Ascending aorta (tissue), 2 donors: Measurements from ENCODE around the gene FGF19. TPM values are rescaled to one million over a fixed set of nuclear protein-coding genes. Genes with fewer than 3 reads are reported as not detected.

Source experiments
- DNase-seq, 2 donors: peaks; one replicate each; pipeline ENCODE4 v3.0.0-alpha.2; 2019; ENCODE audit warnings: low spot score in 2 of 2
- H3K27ac ChIP-seq, 2 donors: fragments of 200-600 bp; sonication (generic); one replicate each; pipeline ENCODE4 v1.5.1; 2016 to 2017; ENCODE audit warnings: mild to moderate bottlenecking in 1 of 2
- H3K27me3 ChIP-seq: fragments of 200-600 bp; sonication (generic); one replicate; pipeline ENCODE4 v1.5.1; 2017
- H3K36me3 ChIP-seq, 2 donors: fragments of 200-600 bp; sonication (generic); one replicate each; pipeline ENCODE4 v1.5.1; 2016
- H3K4me1 ChIP-seq, 2 donors: fragments of 200-600 bp; sonication (generic); one replicate each; pipeline ENCODE4 v1.5.1; 2016 to 2017; ENCODE audit warnings: mild to moderate bottlenecking in 1 of 2
- H3K4me3 ChIP-seq, 2 donors: fragments of 200-600 bp; sonication (generic); one replicate each; pipeline ENCODE4 v1.5.1; 2016 to 2017; ENCODE audit warnings: mild to moderate bottlenecking in 1 of 2
- H3K9me3 ChIP-seq, 2 donors: fragments of 200-600 bp; sonication (generic); one replicate each; pipeline ENCODE4 v1.5.1; 2016
- intact Hi-C: fragments of 100-400 bp; cut with DNase I; formaldehyde crosslinking; loops from one replicate; pipeline ENCODE4 v1.15.1; 2023
- total RNA-seq: library from RNA; depleted of rRNA; stranded (reverse); fragments of >200 nt; gene quantifications from one replicate; pipeline ENCODE4 v1.1.0, GENCODE V29; 2016
- TF ChIP-seq, protein P1 (sequence below), 3 experiments: fragments of 200-600 bp in 2 of 3; fragments of 450-650 bp in 1 of 3; sonication (generic) in 2 of 3; IDR thresholded peaks; one replicate each; pipeline ENCODE4 v1.5.1; 2016 to 2019; ENCODE audit warnings: antibody characterized with exemption in 3 of 3, mild to moderate bottlenecking in 1 of 3, moderate library complexity in 1 of 3

FGF19 gene
- total RNA-seq, 1 donor from 2014 or later = not detected

DNA sequence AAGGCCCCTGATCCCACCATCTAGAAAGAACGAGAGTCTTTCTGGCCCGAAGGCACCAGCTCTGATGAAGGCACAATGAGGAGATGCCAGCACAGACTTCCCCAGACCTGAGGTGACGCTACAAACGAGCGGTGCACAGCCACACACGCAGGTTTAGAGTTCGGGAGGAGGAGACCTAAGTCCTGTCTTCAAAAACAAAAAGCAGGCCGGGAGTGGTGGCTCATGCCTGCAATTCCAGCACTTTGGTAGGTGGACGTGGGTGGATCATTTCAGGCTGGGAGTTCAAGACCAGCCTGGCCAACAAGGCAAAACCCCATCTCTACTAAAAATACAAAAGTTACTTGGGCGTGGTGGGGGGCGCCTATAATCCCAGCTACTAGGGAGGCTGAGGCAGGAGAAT lies 38.2 kb downstream of the FGF19 start:
- Histone ChIP-seq H3K4me1 (peaks cover 0 to 3% of the 10 kb centered on the region in 2 donors), H3K9me3 (no peaks in the 10 kb centered on the region), H3K4me3 (no peak overlapping the region), H3K27me3 (no peaks in the 10 kb centered on the region), H3K27ac (no peak overlapping the region), H3K36me3 (peaks cover 40 to 59% of the 10 kb centered on the region in 2 donors)
- intact Hi-C loops = no loop called here
- TF ChIP-seq, protein P1, sequence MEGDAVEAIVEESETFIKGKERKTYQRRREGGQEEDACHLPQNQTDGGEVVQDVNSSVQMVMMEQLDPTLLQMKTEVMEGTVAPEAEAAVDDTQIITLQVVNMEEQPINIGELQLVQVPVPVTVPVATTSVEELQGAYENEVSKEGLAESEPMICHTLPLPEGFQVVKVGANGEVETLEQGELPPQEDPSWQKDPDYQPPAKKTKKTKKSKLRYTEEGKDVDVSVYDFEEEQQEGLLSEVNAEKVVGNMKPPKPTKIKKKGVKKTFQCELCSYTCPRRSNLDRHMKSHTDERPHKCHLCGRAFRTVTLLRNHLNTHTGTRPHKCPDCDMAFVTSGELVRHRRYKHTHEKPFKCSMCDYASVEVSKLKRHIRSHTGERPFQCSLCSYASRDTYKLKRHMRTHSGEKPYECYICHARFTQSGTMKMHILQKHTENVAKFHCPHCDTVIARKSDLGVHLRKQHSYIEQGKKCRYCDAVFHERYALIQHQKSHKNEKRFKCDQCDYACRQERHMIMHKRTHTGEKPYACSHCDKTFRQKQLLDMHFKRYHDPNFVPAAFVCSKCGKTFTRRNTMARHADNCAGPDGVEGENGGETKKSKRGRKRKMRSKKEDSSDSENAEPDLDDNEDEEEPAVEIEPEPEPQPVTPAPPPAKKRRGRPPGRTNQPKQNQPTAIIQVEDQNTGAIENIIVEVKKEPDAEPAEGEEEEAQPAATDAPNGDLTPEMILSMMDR (IDR thresholded peaks at IDR 0.05) = no peak
- no peak for DNase-seq

DNA sequence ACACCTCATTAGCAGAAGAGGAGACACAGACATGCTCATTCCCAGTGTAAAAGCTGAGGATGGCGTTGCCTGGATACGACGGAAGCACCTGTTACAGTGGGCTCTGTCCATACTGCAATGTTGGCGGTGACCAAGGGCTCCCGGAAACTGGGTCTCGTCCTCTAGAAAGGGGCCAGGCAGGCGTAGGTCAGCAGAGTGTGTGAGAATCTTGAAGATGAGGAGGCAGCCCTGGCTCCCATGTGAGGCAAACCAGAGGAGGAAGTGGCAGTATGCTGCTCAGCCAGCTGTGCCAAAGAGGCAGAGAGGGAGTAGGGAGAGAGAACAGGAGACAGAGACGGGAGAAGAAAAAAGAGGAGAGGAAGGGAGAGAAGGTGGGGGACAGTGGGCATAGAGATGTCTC lies 38.9 kb downstream of the FGF19 start:
- peak in 1 of 2 donors; percentile 58 for DNase-seq
- Histone ChIP-seq H3K27me3 (no peaks in the 10 kb centered on the region), H3K4me3 (no peak overlapping the region), H3K9me3 (no peaks in the 10 kb centered on the region), H3K27ac (no peak overlapping the region), H3K36me3 (peaks cover 39 to 59% of the 10 kb centered on the region in 2 donors), H3K4me1 (no peaks in the 10 kb centered on the region)
- TF ChIP-seq, protein P1 (IDR thresholded peaks at IDR 0.05) = no peak
- intact Hi-C loops = no loop called here

DNA sequence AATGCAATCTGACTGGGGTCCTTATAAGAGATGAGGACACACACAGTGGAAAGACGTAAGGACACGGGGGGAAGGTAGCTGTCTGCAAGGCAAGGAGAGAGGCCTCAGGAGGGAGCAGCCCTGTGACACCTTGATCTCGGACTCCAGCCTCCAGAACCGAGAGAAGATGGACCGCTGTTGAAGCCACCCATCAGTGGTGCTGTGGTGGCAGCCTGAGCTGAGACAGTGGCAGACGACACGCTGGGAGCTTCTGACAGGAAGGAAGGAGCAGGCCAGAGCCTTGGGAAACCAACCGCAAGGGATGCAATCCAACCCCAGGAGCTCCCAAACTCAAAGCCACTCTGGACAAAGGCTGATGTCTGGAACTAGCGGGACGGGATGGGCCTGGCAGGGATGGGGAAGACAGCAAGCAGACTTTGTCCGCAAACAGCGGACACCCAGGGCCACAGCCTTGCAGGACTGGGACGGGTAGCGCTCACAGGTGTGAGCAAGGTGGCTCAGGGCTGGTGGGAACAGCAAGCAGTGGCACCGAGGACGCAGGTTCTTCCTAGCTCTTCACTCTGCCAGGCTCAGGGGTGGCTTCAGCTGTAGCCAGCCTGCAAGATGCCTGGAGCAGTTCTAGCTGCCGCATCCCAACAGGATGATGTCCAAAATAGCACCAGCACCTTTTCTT lies 39.6 kb downstream of the FGF19 start:
- no peaks in the 10 kb centered on the region for H3K4me1 ChIP-seq
- TF ChIP-seq, protein P1 (IDR thresholded peaks at IDR 0.05) = no peak
- intact Hi-C loops = no loop called here
- no peaks in the 10 kb centered on the region for H3K9me3 ChIP-seq
- H3K27ac ChIP-seq = no peak overlapping the region
- no peak overlapping the region for H3K4me3 ChIP-seq
- DNase-seq = no peak
- peaks cover 33 to 55% of the 10 kb centered on the region in 2 donors for H3K36me3 ChIP-seq
- no peaks in the 10 kb centered on the region for H3K27me3 ChIP-seq

DNA sequence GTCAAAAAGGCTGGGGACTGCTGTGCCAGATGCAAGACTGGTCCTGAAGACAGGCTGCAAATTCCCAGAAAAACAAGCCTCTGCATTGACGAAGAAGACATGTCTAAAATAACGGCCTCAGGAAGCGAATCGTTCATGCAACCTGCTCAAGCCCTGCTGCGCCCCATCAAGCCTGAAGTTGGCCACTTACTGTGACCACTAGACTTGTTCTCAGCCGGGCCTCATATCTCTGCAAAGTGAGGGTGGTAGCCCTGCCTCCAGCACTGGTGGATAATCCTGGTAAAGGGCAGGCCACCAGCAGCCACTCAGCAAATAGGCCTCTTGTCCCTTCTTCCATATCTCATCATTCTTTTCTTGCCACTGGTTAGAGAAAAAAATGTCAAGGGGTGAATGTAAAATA lies 40.5 kb downstream of the FGF19 start:
- peaks cover 32 to 46% of the 10 kb centered on the region in 2 donors for H3K36me3 ChIP-seq
- no peak for DNase-seq
- H3K9me3 ChIP-seq = no peaks in the 10 kb centered on the region
- intact Hi-C loops = no loop called here
- no peak overlapping the region for H3K27ac ChIP-seq
- H3K27me3 ChIP-seq = no peaks in the 10 kb centered on the region
- H3K4me3 ChIP-seq = no peak overlapping the region
- H3K4me1 ChIP-seq = no peaks in the 10 kb centered on the region
- TF ChIP-seq, protein P1 (IDR thresholded peaks at IDR 0.05) = no peak

DNA sequence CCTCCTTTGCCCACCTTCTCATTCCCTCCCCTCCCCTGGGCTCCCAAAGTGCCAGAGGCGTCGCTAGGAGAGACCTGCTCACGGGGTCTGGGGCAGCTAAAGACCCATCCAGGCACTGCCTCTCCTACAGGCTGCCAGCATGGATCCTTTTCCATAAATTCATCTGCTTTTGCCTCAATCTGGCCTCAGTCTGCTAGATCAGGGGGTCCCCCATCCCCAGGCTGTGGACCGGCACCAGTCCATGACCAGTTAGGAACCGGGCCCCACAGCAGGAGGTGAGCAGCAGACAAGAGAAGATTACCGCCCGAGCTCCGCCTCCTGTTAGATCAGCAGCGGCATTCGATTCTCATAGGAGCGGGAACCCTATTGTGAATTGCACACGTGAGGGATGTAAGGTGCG lies 41.0 kb downstream of the FGF19 start:
- TF ChIP-seq, protein P1 (IDR thresholded peaks at IDR 0.05) = no peak
- Histone ChIP-seq H3K27me3 (no peaks in the 10 kb centered on the region), H3K4me1 (no peaks in the 10 kb centered on the region), H3K27ac (no peak overlapping the region), H3K9me3 (no peaks in the 10 kb centered on the region), H3K36me3 (peaks cover 32 to 41% of the 10 kb centered on the region in 2 donors), H3K4me3 (no peak overlapping the region)
- DNase-seq = no peak
- intact Hi-C loops = no loop called here
